ENCODE data around the gene MAP3K15.

GRCh38 chrX:19403696-19404095 lies 111.6 kb downstream of the MAP3K15 start:
- TF ChIP-seq CTCF (conservative IDR thresholded peaks at IDR 0.05) (no peak), EZH2 (IDR thresholded peaks at IDR 0.05; ENCODE audit: low read depth) (no peak)

Measured in PC-9 (cell line).